CD4-positive, alpha-beta T cell treated with Interleukin-4 for 1 hour (primary cell): ENCODE measurements around the gene CAMK2N1.

Experiments used
- DNase-seq, 2 donors: peaks; one replicate each; pipeline ENCODE4 v3.0.0-alpha.2; 2020 to 2022

CAMK2N1 gene

GRCh38 chr1:20477348-20478056 lies 8.5 kb downstream of the CAMK2N1 start:
- DNase-seq = no peak

GRCh38 chr1:20476265-20477038 lies 9.6 kb downstream of the CAMK2N1 start:
- no peak for DNase-seq

DNA sequence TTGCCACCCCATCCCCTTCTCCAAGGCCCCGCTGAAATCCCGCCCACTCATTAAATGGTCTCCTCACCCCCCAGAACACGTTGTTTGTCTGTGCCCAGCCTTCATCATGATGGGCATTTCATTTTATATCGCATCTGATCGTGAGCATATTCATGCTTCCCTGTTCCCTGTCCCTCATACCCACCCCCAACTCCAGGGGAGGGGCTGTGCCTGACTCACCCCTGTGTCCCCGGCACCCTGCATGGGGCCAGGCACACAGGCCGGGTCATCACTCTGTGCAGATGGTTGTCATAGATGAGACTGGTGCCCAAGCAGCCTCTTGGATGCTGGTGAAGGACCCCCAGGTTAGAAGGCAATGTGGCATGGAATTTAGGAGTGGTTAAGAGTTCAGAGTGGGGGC lies 11.0 kb downstream of the CAMK2N1 start:
- DNase-seq = no peak

GRCh38 chr1:20474333-20474975 lies 11.6 kb downstream of the CAMK2N1 start:
- no peak for DNase-seq

GRCh38 chr1:20473894-20474293 lies 12.1 kb downstream of the CAMK2N1 start:
- DNase-seq = no peak

GRCh38 chr1:20472860-20473711 lies 12.9 kb downstream of the CAMK2N1 start:
- DNase-seq = peak in 1 of 2 donors; percentile 17

- no peak for DNase-seq
Observed at GRCh38 chr1:20472121-20472520, 13.9 kb downstream of the CAMK2N1 start.

- DNase-seq = no peak
Observed at GRCh38 chr1:20470194-20470593, 15.8 kb downstream of the CAMK2N1 start.

- no peak for DNase-seq
Observed at GRCh38 chr1:20469406-20470076, 16.5 kb downstream of the CAMK2N1 start.

GRCh38 chr1:20466273-20466672 lies 19.7 kb downstream of the CAMK2N1 start:
- DNase-seq = no peak

- DNase-seq = no peak
Observed at GRCh38 chr1:20465187-20465586, 20.8 kb downstream of the CAMK2N1 start.

DNA sequence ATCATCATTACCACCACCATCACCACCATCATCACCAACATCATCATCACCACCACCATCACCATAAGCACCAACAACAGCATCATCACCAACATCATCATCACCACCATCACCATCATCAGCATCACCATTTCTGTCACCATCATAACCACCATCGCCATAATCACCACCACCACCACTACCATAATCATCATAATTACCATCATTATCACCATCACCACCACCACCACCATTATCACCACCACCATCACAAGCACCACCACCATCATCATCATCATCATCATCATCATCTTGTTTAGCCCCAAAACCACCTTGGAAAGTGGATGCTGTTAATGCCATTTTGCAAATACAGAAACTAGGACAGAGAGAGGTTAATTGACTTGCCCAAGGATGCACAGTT lies 22.5 kb downstream of the CAMK2N1 start:
- no peak for DNase-seq

- no peak for DNase-seq
Observed at GRCh38 chr1:20462397-20462796, 23.6 kb downstream of the CAMK2N1 start.

DNA sequence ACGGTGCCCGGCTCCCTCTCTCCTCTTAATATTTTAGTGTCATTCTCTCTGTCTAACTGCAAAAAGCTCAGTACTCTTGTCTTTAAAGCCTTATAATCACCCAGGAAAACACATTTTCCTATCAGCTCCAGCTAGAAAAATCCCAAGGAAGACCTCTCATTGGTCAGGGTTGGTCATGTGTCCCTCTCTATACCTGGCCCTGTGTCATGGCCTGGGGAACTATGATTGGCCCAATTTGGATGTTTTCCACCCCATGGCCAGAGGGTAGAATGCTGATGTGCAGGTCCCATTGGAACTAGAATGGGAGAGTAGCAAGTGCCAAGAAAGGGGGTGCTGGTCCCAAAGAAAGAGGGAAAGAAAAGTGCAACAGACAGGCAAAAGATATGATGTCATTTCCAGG lies 27.3 kb downstream of the CAMK2N1 start:
- DNase-seq = no peak

DNA sequence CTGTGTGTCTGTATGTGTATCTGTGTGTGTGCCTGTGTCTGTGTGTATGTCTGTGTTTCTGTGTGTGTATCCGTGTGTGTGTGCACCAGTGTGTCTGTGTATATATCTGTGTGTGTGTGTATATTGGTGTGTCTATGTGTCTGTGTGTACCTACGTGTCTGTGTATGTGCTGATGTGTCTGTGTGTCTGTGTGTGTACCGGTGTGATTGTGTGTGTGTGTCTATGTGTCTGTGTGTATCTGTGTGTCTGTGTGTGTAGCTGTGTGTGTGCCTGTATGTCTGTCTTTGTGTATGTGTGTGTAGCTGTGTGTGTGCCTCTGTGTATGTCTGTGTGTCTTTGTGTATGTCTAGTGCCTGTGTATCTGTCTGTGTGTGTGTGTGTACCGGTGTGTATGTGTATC lies 32.0 kb downstream of the CAMK2N1 start:
- DNase-seq = no peak

DNA sequence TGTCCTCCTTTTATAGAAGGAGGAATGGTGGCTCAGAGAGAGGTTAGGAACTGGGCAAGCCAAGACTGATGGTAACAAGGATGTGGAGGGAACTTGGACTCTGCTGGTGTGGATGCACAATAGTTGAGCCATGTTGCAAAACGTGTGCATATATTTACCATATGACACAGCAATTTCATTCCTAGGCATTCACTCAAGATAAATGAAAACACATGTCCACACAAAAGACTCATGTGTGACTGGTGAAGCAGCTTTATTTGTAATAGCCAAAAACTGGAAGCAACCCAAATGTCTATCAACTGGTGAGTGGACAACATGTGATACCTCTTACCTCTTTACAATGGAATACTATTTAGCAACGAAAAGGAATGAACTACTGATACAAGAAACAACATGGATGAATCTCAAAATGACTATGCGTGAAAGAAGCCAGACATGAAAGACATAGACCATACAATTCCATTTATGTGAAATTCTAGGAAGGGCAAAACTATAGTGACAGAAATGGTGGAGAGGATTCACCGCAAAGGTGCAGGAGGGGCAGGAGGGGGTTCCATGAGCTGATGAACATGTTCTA lies 36.2 kb downstream of the CAMK2N1 start:
- DNase-seq = no peak

GRCh38 chr1:20448671-20449071 lies 37.3 kb downstream of the CAMK2N1 start:
- no peak for DNase-seq

GRCh38 chr1:20447794-20448193 lies 38.2 kb downstream of the CAMK2N1 start:
- DNase-seq = no peak

DNA sequence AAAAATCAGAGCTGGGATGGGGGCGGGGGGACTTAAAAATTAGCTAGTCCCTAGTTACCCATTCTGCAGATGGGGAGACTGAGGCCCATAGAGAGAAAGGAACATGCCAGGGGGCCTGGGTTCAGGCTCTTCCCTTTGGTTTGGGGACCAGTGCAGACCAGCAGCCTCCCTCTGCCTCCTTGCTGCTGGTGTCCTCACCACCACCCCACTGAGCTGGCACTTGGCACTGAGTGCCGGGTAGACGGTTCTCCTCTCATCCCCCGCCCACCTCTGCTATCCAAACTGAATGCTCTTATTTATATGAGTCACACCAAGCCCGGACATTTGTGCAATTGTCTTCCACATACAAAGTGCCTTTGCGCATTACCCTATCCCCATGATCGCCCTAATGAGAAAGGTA lies 39.2 kb downstream of the CAMK2N1 start:
- no peak for DNase-seq

DNA sequence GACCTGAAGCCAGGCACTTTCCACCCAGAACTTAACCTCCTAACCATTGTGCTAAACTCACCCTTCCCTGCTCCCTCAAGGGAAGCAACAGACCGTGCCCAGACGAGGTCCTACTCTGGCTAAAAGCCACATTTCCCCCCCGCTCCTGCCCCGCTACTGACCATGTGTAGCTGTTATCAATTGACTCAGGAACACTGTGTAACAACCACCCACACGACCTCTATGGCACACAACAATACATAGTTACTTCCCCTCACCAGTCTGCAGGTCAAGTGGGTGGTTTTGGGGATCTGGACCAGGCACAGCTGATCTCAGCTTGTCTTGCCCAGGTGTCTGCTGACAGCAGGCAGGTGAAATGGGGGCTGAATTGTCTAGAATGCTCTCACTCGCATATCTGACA lies 40.1 kb downstream of the CAMK2N1 start:
- DNase-seq = no peak

GRCh38 chr1:20443703-20444586 lies 42.1 kb downstream of the CAMK2N1 start:
- DNase-seq = no peak
